ENCODE results near the gene TNRC6B.
"Not testable (repeated sequence)": the region's sequence is repeated elsewhere in the genome, so short reads cannot be mapped to it uniquely, and the experiment has no call there.

The TNRC6B gene

DNA sequence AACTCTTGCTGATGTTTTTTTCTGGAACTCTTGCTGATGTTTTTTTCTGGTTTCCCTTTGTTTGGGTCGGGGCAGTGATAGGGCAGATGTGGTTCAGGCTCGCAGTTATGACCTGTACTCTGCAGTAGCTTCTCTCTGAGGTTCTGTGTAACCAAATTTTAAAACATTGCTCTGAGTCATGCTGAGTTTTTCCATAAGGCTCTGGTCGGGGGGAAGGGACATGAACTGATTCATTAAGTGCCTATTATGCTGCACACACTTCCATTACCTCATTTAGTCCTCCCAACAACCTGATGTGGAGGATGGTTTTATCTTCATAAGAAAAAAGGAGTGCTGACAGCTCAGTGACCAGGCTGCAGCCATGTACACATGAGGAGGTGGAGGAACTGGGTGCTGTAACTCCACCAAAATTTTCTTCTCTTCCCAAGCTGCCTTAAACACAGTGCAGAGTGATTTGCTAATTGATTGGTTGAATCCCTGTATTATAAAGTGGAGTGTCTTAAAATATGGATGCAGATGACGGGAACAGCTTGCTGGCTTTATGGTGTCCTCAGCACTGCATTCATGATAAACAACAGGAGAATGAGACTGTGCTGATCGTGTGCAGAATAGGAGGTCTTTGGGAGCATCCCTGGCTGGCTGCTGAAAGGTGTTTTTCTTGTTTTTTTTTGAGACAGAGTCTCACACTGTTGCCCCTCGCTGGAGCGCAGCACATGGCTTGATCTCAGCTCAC, 19.1 kb downstream of the TNRC6B start:
- H3K4me3 ChIP-seq (replicated peaks; ENCODE audit: low read depth, low read length) = no peak overlapping the region
- no peak for TF ChIP-seq CTCF (IDR thresholded peaks at IDR 0.05; ENCODE audit: low read depth, low read length, missing control alignments)
- DNase-seq (ENCODE audit: extremely low read depth, low read depth) = peak; percentile 85

DNA sequence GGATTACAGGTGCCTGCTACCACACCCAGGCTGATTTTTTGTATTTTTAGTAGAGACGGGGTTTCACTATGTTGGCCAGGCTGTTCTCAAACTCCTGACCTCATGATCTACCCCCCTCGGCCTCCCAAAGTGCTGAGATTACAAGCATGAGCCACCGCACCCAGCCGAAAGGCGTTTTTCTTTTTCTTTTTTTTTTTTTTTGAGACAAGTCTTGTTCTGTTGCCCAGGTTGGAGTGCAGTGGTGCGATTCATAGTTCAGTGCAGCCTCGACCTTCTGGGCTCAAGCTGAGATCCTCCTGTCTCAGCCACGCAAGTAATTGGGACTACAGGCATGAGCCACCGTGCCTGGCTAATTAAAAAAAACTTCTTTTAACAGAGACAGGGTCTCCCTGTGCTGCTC, 19.7 kb downstream of the TNRC6B start:
- not testable (repeated sequence) for DNase-seq (ENCODE audit: extremely low read depth, low read depth); H3K4me3 ChIP-seq (replicated peaks; ENCODE audit: low read depth, low read length)

- no peak for DNase-seq (ENCODE audit: extremely low read depth, low read depth)
- no peak for TF ChIP-seq CTCF (IDR thresholded peaks at IDR 0.05; ENCODE audit: low read depth, low read length, missing control alignments)
- no peak overlapping the region for H3K4me3 ChIP-seq (replicated peaks; ENCODE audit: low read depth, low read length)
Observed at GRCh38 chr22:40198733-40199132, 21.0 kb downstream of the TNRC6B start.

DNA sequence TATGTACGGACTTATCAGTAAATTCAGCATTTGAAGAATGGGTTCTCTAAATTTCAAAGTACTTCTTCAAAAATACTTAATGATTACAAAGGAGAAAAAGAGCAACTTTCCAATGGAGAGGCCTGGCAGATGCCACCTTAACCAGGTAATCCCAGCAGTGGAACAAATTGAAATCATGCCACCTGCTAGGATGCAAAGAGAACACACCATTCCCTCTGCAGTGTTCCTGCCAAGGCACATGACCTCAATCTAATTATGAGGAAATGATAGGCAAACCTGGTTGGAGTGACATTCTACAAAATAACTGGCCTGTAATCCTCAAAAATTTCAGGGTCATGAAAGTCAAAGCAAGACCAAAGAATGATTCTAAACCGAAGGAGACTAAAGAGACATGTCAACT, 21.5 kb downstream of the TNRC6B start:
- TF ChIP-seq CTCF (IDR thresholded peaks at IDR 0.05; ENCODE audit: low read depth, low read length, missing control alignments) = no peak
- H3K4me3 ChIP-seq (replicated peaks; ENCODE audit: low read depth, low read length) = no peak overlapping the region
- DNase-seq (ENCODE audit: extremely low read depth, low read depth) = no peak

GRCh38 chr22:40199852-40200251, 22.1 kb downstream of the TNRC6B start:
- DNase-seq (ENCODE audit: extremely low read depth, low read depth) = no peak
- no peak for TF ChIP-seq CTCF (IDR thresholded peaks at IDR 0.05; ENCODE audit: low read depth, low read length, missing control alignments)

GRCh38 chr22:40200795-40201530, 23.2 kb downstream of the TNRC6B start:
- no peak overlapping the region for H3K4me3 ChIP-seq (replicated peaks; ENCODE audit: low read depth, low read length)
- TF ChIP-seq CTCF (IDR thresholded peaks at IDR 0.05; ENCODE audit: low read depth, low read length, missing control alignments) = no peak
- DNase-seq (ENCODE audit: extremely low read depth, low read depth) = no peak

More at GRCh38 chr22:40199852-40200251, 22.1 kb downstream of the TNRC6B start:
- H3K4me3 ChIP-seq (replicated peaks; ENCODE audit: low read depth, low read length) = no peak overlapping the region

DNA sequence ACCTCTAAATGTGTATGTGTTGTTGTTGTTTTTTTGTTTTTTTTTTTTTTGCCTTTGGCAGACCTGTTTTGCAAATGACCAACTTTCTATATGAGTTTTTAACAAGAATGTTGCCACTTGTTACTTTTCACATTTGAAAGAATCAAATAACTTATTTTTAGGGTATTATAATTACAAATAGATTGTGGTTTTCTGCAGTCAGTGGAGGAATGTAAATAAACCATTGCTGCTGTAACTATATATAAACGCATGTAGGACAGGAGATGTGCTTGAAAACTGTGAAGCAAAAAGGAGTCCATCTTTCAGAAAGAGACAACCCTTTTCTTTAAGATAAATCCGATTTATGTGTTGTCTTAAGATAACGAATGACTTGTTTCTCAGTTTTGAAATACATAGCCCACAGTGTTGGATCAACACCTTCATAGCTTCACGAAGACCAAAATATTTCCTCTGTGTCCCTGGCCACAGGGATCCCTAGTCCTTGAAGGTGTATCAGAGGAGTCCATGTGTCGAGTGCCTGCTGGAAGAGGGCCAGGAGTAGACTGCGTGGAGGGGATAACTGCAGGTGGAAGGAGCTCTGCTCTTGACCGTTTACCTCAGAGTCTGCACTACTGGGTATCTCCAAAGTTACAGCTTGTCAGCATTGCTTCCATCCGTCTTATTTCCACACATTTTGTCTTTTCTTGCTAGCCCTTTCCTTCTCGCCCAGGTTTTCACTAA, 24.7 kb downstream of the TNRC6B start:
- DNase-seq (ENCODE audit: extremely low read depth, low read depth) = no peak
- TF ChIP-seq CTCF (IDR thresholded peaks at IDR 0.05; ENCODE audit: low read depth, low read length, missing control alignments) = no peak
- H3K4me3 ChIP-seq (replicated peaks; ENCODE audit: low read depth, low read length) = no peak overlapping the region
